Right ventricle myocardium superior (tissue), 1 donor: ENCODE measurements around the gene C10orf143. TPM values are rescaled to one million over a fixed set of nuclear protein-coding genes. Genes with fewer than 3 reads are reported as not detected.

Experiments
- ATAC-seq: fragments of 200-7000 bp; cut with Tn5 transposase; one replicate; pipeline ENCODE4 v1.9.1; 2020; ENCODE audit warnings: mild to moderate bottlenecking; ENCODE audit not compliant: poor library complexity
- DNase-seq: peaks from one replicate; pipeline ENCODE4 v3.0.0-alpha.2; 2020
- intact Hi-C: fragments of 100-400 bp; cut with DNase I; formaldehyde crosslinking; loops from one replicate; pipeline ENCODE4 v1.11.2; 2022
- long read RNA-seq: library from polyadenylated mRNA; unstranded; transcript quantifications from one replicate; pipeline ENCODE4 v2.0.0, GENCODE V29; 2021
- total RNA-seq: library from RNA; stranded (reverse); fragmentation: NEBNext Ultra II Directional; extraction: Animal tissue kit (Norgen Biotek cat#: 25700); gene quantifications from one replicate; pipeline ENCODE4 v1.2.1, GENCODE V29; 2021
- donor health status: DM: no; HTN: yes; CAD: no; lungs with severe emphysema.

Gene C10orf143
- 2.2 TPM for total RNA-seq
- long read RNA-seq, partial matches to known transcripts: 1 of 1 reads
- long read RNA-seq, other reads (novel, unspliced or antisense): 0 of 1 reads

DNA sequence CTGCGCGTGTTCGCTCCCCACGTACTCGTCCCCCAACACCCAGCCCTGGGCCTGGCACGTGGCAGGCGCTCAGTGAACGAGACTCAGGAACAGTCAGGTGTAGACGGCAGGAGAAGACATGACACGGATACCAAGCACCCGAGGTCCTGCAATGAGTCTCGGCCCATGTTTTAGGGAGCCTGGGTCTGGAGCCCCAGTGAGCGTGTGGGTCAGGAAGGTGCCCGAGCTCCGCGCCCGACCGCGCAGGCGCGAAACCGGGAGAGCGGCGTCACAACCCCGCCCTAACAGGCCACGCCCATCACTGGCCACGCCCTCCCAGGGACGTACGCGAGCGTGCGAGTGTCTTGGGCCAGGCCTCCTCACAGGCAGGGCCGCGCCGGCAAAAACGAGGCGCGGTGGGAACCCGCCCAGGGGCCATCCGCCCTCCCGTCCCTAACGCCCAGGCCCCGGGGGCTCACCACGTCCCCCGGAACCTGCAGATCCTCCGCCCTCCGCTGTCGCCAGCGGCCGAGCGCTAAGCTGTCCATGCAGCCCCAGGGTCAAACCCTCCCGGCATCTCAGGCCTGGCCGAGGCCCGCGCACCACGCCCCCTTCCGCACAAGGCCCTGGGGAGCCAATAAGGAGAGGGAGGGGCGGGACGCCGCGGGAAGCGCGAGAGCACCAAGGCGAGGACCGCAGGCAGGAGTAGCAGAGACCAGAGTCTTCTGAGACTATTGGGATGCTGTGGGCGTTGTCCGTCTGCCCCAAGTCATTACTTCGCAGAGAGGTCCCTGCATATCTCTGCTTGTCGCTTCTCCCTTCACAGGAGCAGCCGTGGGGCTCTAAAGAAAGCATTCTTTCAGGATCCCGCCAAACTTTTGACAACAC is at the start of gene C10orf143:
TSS of gene C10orf143 (minus strand) at position 585 of the 867 bp plus-strand sequence. CDS start at position 527, 58 bp downstream.
- peak; percentile 99 for DNase-seq
- ATAC-seq: peak; percentile 96
- intact Hi-C loops: loop anchor here (2.0 kb wide), 1 partner anchor 24 kb away; no protein-coding TSS in a partner anchor

GRCh38 chr10:130159192-130159794 is 48.7 kb upstream of the C10orf143 start:
- intact Hi-C loops: no loop called here
- ATAC-seq: no peak
- no peak for DNase-seq

- ATAC-seq (no peak), DNase-seq (no peak)
- intact Hi-C loops: no loop called here
Observed at GRCh38 chr10:130146042-130146441, 35.4 kb upstream of the C10orf143 start.

DNA sequence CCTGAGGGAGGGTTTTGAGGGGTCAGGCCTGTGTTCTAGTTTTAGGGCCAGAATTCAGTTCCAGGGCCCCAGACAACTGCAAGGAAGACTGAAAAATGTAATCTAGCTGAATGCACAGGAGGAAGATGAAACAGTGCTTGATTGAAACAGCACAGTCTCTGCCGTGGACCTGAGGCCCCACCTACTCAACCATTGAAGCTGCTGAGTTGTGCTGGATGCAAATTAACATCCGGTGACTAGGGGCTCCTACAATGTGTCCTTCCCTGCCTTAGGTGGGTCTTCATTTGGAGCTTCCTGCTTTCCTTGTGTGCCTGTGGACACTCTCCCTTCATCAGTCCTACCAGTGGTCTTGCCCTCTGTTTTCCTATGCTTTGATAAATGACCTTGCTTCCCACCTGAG is 31.2 kb upstream of the C10orf143 start:
- ATAC-seq: no peak
- intact Hi-C loops: no loop called here
- DNase-seq: no peak

DNA sequence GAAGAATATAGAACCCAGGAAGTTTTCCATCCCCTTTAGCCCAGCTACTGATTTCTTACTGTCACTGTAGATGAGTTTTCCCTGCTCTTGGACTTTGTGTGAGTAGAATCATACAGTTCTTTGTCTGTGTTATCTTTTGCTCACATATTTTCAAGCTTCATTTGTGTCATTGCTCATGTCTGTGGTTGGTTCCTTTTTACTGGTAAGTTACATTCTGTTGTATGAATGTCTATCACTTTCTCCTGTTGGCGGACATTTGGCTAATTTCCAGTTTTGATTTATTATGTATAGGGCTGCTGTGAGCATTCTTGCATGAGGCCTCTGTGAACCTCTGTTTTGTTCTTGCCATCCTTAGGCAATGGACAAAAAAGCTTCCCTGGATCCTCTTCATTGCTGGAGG is 30.8 kb upstream of the C10orf143 start:
- DNase-seq (no peak), ATAC-seq (no peak)
- intact Hi-C loops: no loop called here

- DNase-seq (no peak), ATAC-seq (no peak)
- intact Hi-C loops: no loop called here
Observed at GRCh38 chr10:130141038-130141437, 30.4 kb upstream of the C10orf143 start.

- ATAC-seq (no peak), DNase-seq (no peak)
- intact Hi-C loops: no loop called here
Observed at GRCh38 chr10:130140425-130140824, 29.8 kb upstream of the C10orf143 start.

GRCh38 chr10:130138479-130138866 is 27.8 kb upstream of the C10orf143 start:
- no peak for DNase-seq
- intact Hi-C loops: no loop called here
- ATAC-seq: no peak

GRCh38 chr10:130137659-130138478 is 27.2 kb upstream of the C10orf143 start:
- DNase-seq (no peak), ATAC-seq (no peak)
- intact Hi-C loops: no loop called here

GRCh38 chr10:130137090-130137448 is 26.4 kb upstream of the C10orf143 start:
- intact Hi-C loops: no loop called here
- ATAC-seq (no peak), DNase-seq (no peak)

DNA sequence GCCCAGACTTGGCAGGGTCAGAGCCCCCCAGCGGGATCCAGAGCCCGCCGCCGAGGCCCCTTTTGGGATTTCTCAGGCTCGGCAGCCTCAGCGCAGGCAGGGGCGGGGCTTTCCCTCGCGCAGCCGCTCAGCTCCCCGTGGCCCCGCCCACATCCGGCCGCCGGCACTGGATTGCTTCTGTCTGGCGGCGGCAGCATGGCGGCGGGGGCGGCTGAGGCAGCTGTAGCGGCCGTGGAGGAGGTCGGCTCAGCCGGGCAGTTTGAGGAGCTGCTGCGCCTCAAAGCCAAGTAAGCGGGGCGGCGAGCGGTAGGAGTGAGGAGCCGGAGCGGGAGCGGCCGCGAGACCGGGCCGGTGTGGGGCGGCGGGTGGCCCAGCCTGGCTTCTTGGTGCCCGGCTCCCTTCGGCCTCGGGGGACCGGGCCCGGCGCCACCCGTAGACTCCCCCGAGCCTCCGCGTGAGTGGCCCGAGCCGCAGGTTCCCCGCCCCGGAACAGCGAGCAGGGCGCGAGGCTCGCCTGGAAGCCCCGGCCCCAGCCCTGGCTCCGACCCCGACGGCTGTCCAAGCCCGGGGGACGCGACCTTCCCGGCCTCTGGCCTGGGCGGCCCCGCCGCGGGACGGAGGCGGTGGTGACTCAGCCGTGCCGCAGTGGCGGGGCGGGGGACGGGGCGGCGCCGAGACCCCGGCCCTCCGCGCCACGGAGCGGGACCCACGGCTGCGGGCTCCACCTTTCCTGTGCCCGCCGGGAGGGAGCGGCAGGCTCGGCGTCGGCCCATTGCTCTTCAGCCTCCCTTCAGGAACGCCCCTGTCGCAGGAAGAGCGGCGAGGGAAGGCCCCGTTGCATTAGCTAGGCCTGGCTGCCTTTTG is 25.8 kb upstream of the C10orf143 start, which contains the start of gene GLRX3:
TSS of gene GLRX3 (plus strand) at position 166 of the 864 bp plus-strand sequence. CDS start at position 196, 30 bp downstream.
- intact Hi-C loops: no loop called here
- peak; percentile 96 for DNase-seq
- peak; percentile 100 for ATAC-seq

DNA sequence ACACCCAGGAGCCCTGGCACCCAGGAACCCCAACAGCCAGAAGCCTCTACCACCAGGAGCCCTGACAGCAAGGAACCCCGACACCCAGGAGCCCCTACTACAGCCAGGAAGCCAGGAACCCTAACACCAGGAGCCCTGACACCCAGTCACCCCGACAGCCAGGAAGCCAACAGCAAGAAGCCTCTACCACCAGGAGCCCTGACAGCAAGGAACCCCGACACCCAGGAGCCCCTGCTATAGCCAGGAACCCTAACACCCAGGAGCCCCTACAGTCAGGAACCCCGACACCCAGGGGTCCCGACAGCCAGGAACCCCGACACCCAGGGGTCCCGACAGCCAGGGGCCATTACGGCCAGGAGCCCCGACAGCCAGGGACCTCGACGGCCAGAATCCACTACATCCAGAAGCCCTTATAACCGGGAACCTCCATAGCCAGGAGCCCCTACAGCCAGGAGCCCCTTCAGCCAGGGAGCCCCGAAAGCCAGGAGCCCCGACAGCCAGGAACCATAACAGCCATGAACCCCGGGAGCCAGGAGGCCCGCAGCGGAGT is 25.1 kb upstream of the C10orf143 start:
- ATAC-seq (peak; percentile 34), DNase-seq (no peak)
- intact Hi-C loops: loop anchor here (2.0 kb wide), 1 partner anchor 25 kb away; the partner anchor contains the start of gene C10orf143

DNA sequence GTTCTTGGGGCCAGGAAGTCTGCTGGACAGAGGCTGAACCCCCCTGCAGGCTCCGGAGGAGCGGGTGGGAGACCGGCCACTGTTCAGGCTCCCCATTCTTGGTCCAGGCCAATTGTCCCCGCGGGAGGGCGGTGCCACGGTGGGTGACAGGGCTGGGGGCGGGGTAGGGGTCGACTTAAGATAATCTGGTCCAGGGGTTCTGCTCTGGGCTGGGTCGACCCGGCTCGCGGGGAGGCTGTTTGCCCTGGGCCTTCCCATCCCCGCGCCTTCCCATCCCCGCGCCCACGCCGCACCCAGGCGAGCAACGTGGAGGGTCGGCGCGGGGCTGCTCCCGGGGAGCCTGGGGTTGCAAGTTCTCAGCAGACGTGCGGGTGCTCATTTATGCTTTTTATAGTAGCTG is 18.3 kb upstream of the C10orf143 start:
- no peak for ATAC-seq
- intact Hi-C loops: no loop called here

GRCh38 chr10:130128062-130128781 is 17.6 kb upstream of the C10orf143 start:
- ATAC-seq (no peak), DNase-seq (no peak)
- intact Hi-C loops: no loop called here

More for the DNA sequence above, 18.3 kb upstream of the C10orf143 start:
- DNase-seq: no peak

GRCh38 chr10:130127364-130128061 is 16.9 kb upstream of the C10orf143 start:
- intact Hi-C loops: no loop called here
- DNase-seq (peak; percentile 51), ATAC-seq (peak; percentile 86)

DNA sequence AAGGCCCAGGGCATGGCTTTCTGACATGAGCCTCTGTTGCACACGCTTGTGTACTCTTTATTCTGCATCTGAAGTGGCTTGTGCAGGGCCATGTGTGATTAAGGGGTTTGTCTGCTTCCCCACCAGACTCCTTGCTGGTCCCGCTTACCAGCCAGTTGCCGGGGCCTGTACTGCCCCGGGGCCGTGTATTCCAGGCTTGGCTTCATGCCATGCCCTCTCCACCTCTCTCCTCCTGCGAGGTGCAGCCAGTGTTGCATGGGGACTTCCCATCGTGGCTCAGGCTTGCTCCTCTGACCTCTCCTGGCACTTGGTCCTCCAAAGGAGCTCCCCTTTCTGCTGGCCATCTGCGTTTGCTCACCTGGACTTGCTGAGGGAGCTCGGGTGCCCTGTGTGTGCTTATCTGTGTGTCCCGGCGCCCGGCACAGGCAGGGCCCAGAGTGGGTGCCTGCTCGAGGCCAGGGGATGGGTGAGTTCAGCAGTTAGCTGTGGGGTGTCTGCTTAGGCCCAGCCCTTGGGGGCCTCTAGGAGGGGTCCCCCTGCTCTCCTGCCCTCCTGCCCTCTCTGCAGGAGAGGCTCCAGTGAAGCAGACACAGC is 11.0 kb upstream of the C10orf143 start:
- DNase-seq: no peak
- intact Hi-C loops: no loop called here
- peak; percentile 15 for ATAC-seq
